ENCODE data around the gene TADA2B.
A peak's percentile ranks its signal among the peaks of the same experiment; 100 is the strongest.

DNA sequence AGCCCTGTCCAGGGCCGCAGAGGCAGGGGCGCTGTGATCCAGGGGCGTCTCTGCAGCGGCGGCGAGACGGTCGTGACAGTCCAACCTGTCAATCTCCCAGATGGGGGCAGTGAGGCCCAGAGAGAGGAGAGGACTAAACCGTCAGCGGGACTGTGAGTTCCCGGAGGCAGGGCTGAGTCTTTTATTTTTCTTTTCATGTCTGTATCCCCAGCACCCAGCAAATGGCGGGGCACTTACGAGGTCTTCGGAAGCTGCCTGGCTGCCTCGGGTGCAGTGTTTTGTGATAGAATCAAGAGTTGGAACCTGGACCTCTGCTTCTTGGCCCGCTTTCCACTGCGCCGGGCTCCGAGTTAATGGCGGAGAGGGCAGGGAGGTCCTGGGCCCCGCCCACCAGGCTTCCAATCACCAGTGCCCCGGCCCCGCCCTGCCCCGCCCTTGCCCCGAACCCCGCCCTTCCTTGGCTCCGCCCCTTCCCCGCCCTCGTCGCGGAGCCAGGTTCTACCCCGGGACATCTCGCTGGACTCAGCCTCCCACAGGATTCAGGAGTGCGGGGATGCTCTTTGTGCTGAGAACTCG is 59.9 kb downstream of the TADA2B start:
- TF ChIP-seq, protein P1, sequence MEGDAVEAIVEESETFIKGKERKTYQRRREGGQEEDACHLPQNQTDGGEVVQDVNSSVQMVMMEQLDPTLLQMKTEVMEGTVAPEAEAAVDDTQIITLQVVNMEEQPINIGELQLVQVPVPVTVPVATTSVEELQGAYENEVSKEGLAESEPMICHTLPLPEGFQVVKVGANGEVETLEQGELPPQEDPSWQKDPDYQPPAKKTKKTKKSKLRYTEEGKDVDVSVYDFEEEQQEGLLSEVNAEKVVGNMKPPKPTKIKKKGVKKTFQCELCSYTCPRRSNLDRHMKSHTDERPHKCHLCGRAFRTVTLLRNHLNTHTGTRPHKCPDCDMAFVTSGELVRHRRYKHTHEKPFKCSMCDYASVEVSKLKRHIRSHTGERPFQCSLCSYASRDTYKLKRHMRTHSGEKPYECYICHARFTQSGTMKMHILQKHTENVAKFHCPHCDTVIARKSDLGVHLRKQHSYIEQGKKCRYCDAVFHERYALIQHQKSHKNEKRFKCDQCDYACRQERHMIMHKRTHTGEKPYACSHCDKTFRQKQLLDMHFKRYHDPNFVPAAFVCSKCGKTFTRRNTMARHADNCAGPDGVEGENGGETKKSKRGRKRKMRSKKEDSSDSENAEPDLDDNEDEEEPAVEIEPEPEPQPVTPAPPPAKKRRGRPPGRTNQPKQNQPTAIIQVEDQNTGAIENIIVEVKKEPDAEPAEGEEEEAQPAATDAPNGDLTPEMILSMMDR (IDR thresholded peaks at IDR 0.05): peak in 2 of 5 experiments; percentile 7 to 12
- TF ChIP-seq POLR2A (IDR thresholded peaks at IDR 0.05): peak; percentile 66 to 78
- TF ChIP-seq EP300 (IDR thresholded peaks at IDR 0.05): peak; percentile 15 to 93
